NCI-H2196 (cell line): Measurements from ENCODE around the gene CDK15.
"Not testable (repeated sequence)": the region's sequence is repeated elsewhere in the genome, so short reads cannot be mapped to it uniquely, and the experiment has no call there.

Source experiments
- DNase-seq: peaks from one replicate; lab custom pipeline; 2025; ENCODE audit not compliant: unreplicated experiment; lab: John Stamatoyannopoulos, UW

The CDK15 gene

DNA sequence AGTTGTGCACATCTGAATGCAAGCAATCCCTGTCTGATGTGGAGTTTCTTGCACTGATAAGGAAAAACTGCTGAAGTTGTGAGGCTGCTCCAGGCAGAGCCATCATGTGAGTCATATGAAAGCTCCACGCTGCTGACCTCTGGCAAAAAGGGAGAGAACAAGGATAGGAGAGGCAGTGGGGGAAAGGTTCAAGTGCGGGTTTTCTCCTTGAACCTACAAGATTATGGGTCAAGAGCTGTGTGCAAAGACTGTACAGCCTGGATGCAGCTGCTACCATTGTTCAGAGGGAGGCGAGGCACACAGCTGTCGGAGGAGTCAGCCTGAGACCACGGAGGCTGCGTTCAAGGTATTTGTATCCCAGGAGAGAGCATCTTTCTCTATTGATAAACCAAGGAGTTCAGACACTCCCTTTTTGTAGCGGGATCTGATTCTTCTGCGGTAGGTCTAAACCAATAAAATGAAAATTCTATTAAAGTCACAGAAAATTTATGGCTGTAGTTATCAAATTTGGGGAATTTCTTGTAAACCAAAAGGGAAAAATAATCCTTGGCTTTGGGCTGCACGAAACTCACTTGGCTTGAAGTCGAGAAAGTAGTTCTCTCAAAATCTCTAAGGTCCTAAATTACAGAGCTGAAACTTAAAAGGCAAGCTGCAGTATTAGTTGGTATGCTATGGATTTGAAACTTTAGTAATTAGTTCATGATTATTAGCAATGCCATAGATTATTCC, at the start of gene CDK15:
CDK15 (plus strand) TSS at position 96 of the 729 bp plus-strand sequence; CDS start at position 224, 128 bp downstream.
- no peak for DNase-seq

DNA sequence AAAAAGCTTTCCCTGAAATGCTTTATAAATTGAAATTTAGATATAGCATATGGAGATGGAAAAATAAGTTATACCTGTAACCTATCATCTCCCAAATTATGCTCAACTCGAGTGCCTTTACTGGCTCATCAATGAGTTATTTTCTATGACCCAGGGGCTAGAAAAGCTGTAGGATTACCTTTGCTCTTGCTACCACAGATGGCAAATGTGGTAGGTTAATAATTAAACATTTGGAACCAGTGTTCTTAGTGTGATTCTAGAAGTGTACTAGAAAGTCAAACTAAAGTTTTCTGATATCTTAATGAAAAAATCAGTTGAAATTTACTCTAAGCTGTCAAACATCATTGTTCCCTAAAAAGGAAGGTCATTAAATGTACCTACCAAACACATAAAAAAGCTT, 48.1 kb upstream of the CDK15 start:
- DNase-seq: no peak

DNA sequence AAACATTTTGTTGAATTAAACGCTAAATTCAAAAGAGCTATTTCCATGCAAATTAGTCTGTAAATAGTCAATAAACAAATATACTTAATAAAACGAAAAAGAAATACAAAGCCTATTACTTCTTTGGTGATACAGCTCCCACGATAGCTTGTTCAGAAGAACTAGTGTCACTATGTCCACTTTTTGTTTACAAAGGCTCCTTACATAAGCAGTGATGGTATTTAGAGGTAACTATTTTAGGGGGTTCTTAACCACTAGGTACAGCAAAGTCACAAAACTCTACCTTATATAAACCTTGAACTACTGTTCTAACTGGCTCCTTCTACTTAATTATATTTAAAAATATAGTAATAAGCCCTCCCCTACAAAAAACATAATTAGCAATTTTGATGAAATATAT, 47.5 kb upstream of the CDK15 start:
- no peak for DNase-seq

DNA sequence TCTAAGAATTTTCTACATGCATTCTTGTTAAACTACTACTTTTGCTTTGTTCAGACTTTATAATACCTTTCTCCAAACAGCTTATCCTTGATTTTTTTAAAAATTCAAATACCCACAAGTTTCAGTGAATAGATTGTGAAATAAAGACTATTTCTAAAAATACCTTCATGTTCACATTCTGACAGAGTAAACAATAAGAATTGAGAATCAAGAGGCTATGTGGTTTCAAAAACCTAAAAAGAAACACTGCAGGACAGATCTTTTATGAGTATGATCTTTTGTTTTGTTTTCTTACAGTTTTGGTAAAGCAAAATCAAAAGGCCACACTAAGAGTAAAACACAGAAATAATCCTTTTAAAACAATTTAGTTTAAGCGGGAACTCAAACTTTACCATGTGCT, 46.8 kb upstream of the CDK15 start:
- no peak for DNase-seq

DNA sequence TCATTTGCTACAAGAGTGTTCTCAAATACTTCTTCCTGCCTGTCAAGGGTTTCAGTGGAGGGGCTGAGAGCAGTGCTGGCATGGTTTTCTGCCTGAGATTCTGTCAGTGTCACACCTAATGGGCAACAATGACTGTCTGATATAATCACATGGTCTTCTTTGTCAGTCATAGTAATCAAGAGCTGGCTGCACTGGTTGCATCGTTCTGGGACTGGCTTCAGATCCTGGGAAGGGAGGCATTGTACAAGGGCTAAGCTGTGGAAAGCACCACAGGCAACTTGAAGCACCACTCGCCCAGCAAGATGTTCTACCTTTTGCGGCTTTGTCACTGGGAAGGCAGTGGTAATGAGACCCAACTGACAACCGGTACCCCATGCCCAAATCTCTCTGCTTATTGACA, 45.2 kb upstream of the CDK15 start:
- no peak for DNase-seq

DNA sequence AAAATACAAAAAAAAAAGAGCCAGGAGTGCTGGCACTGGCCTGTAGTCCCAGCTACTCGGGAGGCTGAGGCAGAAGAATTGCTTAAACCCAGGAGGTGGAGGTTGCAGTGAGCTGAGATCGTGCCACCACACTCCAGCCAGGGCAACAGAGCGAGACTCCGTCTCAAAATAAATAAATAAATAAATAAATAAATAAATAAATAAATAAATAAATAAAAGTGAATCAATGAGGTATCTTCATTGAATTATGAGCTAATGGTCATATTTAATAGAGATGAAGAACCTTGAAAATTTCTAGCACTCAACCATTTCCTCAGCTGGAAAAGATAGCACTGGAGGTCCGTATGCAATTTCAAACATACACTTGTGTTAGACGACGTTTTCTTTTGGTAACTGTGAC, 41.9 kb upstream of the CDK15 start:
- not testable (repeated sequence) for DNase-seq

DNA sequence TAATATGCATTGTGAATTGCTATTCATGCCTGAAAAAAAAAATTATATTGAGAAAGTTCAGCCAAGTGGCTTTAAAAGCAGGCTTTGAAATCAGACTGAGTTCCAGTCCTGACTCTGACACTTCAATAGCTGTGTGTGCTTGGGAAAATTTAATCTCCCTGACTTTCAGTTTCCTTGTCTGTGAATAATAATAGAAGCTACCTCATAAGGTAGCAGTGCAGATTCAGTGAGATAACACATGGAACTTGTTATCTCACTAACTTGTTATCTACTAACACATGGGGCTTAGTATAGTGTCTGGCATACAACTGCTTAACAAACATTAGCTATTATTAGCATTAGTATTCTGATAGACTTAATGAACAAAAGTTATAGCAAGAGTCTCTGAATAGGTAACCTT, 40.5 kb upstream of the CDK15 start:
- DNase-seq: no peak

DNA sequence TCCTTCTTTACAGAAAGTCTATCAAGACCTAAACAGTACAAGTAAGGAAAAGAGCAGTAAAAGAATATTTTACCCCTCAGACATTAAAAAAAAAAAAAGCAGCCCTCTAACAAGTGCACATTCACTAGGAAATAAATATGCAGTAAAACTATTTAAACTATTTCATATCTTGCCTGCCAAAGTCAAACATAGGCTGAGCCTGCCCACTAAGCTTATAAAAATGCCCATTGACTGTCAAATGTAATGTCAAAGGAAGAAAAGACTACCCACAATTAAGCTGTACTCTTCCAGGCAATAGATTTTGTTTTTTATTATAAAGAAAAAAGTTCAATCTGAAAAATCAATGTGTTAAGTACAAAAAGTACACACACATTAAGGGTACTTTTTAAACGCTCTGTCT, 37.4 kb upstream of the CDK15 start:
- DNase-seq: no peak

DNA sequence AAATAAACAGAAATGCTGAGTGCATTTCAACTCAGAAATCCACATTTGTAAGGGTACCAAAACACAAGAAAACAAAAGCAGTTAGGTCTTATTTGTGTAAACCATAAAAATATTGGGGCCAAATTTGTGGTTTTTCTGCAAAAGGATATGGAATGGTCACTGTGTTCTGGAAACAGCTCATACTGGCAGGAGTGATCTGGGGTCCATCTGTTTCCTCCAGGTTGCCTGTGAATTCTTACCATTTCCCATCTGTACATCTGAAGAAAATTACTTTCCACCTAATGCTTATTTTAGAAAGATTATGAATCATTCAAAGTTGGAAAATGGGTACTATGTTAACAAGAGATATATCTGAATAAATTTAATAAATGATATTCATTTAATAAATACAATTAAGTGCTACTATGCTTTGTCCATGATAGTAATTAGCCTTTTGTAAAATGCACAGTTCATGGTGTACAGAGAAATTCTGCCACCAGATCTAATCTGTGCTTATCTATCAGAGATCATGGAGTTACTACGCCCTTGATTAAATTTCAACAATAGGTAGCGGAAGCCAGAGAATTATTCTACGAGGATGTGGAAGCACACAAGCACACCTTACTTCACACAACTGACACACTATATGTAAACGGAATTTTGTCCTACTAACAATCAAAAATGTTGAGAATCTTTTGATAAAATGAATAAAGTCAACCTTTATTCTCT, 36.5 kb upstream of the CDK15 start:
- DNase-seq: no peak

DNA sequence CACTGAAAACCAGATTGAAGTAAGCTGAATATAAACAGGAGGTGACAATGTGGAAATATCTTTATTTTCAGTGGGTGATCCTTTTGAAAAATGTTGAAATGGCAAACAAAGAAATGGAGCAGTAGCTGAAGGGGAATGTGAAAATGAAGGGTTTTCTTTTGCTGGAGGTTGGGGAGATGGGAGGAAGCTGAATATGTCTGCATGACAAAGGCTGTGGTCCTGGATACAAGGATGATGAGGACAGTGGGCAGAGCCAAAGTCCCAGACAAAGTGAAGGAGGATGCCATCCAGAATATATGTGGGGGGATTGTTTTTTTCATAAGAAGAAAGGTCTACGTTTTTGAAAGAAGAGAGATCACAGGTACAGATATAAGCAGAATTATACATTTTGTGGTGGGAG, 32.3 kb upstream of the CDK15 start:
- DNase-seq: no peak

DNA sequence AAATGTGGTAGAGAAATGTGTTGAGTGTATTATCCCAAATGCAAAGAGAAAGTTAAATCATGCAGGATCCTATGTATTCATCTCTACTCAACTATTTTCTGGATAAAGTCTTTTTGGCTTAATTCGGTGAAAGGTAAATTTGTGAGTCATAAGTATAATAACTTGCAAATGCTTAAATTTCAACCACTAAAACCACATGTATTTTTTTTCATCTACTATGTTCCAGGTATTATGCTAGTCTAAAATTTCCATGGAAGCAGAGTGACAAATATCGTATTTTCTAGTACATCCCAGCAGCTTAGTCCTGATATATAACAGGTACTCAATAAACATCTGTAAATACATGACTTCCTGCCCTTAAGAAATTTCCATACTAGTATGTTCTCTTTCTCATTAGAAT, 31.8 kb upstream of the CDK15 start:
- DNase-seq: no peak

DNA sequence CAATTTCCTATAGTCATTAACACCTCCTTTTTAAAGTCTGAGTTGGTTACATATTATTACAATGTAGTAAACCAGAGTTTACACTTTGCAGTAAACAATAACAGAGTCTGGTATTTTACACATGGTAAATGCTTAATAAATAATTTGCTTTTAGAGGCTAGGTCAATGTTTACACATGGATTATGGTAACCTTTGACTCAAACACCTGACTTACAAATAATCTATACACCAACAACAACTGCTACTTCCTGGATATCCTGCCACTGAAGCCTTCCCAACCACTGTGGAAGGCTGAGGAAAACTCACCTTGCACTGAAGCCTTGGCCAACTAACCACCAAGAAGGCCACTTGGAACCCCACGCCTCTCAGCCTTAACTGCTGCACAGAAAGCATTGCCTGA, 31.0 kb upstream of the CDK15 start:
- DNase-seq: no peak

DNA sequence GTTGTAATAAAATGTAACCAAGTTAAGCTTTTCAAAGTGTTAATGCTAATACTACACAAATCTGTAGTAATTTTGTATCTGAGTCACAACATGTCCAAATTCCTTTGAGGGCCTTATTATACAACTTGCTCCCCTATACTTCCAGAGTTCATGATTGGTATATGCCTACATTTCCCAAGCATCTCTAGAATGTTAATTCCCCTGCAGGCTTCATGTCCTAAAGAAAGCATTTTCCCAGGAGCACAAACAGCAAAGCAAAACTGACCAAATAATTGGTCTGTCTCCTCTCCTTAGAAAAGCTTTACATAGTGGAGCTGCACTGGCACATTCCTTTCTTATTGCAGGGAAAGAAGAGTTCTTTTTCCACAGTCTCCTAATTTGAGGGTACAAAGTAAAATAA, 29.3 kb upstream of the CDK15 start:
- DNase-seq: no peak

DNA sequence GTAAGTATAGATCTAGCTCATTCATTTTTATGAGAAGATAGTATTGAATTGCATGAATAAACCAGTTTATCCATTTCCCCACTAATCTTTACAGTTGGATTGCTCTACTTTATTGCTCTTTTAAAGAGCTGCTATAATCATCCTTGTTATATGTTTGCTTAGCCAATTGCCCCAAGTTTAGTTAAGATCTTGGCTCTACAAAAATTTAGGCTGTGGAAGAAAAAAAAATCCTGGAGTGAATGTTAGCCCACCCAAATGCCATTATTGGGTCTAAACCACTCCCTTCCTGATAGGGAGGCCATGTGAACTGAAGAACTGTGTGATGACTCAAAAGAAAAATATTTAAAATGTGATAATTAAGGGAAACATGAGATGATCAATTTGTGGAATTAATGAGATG, 28.5 kb upstream of the CDK15 start:
- no peak for DNase-seq

DNA sequence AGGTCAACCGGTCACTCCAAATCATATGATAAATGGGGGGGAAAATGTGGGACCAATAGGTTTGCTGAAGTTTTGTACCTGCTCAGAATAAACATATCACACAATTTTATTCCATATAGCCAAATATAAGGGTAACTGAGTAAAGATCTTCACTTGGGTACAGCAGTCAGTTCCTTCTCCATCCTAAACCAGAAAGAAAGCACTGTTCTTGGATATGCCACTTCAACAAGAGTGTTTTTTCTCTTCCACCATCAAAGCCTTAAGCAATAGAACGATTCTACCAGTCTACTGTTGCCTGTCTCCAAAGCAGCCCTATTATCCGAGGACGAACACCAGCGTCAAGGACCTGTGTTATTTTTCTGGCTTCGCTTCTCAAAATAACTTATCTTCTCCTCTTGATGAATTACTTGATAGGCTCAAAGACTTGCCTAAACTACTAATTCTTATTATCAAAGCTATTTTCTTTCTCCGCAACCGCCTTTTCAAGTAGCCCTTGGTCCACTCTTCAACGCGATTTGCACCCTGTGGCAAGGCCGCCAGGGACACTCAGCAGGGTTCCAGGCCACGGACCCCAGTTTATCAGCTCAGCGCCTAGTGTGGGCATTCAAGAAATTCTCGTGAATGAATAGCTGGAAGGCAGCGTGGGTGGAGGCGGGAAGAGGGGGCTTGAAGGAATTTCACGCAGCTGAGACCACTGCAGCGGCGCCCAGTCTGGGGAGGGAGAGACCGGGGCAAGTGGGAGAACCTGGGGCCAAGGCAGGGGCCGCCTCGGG, 26.2 kb upstream of the CDK15 start:
- no peak for DNase-seq

DNA sequence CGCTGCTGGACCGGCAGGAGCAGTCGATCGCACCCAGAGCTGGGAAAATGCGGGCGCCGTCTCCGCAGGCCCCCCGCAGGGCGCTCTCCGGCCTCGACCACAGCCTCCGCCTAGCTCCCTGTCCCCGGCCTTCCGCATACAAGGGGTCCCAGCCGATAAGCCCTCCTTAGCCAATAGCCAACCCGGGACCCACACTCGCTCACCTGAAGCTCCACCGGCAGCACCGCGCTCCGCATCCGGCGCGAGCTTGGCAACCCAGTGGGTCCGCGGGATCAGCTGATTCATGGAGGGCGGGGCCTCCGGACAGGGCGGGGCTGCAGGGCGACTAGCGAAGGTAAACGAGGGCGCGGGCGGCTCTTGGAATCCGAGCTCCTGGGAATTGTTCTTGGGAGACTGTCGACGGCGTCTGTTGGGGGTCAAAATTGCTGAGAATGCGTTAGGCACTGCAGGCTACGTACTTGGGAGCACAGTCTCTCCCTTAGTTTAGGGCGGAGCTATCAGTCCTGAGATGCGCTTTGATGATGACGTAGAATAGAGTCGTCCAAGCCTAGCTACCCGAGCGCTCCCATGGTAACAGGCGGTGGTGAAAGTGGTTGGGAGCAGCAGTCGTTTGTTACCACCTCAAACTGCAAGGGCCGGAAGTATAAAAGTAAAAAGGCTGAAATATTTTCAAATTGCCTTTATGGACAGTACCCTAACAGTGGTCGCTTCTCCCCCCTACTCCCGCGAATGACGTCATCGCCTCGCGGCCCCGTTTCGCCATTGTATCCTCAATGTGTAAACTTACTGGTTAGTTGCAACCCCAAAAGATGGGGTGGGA, 25.5 kb upstream of the CDK15 start, which contains the start of gene ALS2:
ALS2 (minus strand) TSS at position 260 of the 820 bp plus-strand sequence. CDS start 12,048 bp downstream, outside the sequence.
- peak; percentile 97 for DNase-seq

DNA sequence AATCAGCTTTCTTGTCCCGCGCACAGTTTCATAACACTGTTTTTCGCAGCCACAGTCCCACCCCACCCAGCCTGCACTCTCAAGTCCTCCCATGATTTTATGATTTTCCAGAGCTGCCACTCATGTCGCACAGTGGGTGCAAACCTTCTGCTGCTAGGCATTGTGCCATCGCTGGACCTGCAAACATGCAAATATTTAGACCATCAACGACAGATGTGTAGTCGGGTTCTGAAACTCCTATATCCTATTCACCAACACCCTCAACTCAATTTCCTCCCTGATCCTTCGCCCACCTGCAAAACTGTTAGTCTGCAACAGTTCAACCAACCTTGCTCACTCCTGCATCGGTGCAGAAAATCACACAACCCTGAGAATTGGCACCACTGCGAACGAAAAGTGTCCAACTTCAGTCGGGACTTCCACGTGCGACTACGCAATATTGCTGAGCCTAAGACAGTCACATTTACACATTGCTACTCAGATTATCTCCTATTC, 24.7 kb upstream of the CDK15 start:
- peak; percentile 38 for DNase-seq

DNA sequence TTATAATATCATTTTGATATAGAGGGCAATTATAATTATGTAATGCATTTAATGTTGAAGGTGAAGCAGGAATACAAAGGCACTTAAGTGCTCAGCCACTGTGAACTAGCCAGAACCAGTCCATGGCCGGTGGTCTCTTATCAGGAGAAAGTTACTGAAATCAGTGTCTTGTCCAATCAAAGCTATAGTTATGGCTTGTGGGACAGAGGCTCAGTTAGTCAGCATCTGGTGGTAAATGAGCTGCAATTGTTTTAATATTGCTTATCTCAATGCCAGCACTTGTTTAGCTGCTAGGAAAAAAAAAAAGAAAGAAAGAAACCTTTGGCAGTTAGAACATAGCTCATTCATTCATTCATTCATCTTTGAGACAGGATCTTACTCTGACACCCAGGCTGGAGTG, 21.8 kb upstream of the CDK15 start:
- no peak for DNase-seq

DNA sequence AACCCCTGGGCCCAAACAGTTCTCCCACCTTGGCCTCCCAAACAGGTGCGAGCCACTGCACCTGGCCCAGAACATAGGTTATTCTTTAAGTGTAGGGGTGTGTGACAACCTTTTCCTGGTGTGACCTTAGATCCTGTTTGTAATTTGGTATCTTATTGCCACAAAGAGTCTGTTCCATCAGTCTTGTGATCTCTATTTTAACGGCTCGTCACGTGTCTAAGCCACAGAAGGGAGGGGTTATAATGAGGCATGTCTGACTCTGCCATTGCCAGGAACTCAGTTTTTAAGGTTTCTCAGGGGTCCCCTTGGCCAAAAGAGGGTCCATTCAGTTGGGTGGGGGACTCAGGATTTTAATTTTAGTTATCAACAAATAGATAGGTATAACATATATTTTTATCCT, 21.2 kb upstream of the CDK15 start:
- no peak for DNase-seq

DNA sequence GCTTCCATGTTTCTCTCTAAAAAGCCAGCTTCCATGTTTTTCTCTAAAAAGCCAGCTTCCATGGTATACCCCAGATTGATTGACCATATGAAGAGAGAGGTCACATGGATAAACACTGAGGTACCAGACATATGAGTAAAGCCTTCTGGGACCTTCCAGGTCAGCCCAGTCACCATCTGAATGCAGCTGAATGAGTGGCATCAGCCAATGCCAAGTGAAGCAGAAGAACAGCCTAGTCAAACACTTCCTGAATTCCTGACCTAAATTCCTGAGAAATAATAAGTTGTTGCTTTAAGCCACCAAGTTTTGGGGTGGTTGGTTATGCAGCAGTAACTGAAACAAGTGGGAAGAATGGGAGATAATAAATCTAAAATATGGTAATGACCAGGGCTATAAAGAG, 19.9 kb upstream of the CDK15 start:
- no peak for DNase-seq

DNA sequence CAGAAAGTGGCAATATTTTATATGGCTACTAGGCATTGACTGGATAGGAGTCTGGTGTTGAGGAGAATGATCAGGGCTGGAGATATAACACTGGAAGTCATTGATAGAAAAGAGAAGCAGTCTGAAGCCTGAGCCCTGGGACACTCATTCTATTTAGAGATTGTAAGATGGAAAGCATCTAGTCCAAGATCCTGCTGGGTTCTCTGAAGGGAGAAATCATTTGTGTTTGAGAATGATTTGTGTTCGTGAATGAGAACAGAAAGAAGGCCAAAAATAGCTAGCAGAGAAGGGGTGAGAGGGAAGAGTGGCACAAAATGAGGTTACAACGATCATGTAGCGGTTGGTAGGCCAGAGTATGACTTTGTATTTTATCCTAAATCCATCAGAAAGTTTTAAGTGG, 18.0 kb upstream of the CDK15 start:
- DNase-seq: no peak
